H1 (cell line): ENCODE measurements around the gene RMRP. TPM values are rescaled to one million over a fixed set of nuclear protein-coding genes. Genes with fewer than 3 reads are reported as not detected.
A peak's percentile ranks its signal among the peaks of the same experiment; 100 is the strongest.

Experiments used
- BACH1 ChIP-seq: IDR thresholded peaks from 2 replicates; pipeline ENCODE4 v1.6.1; 2012; ENCODE audit warnings: low read length, improper control_type of control experiment
- CTCF ChIP-seq, 3 experiments: IDR thresholded peaks; 1 replicate in 2 of 3; 2 replicates in 1 of 3; pipeline versions ENCODE4 v1.5.1 to v1.6.1; 2011; ENCODE audit warnings: low read length in 3 of 3, mild to moderate bottlenecking in 3 of 3, inconsistent platforms in 2 of 3, low read depth in 1 of 3, moderate library complexity in 1 of 3; ENCODE audit not compliant: insufficient read depth in 1 of 3; ENCODE audit errors: control extremely low read depth in 1 of 3
- EGR1 ChIP-seq: IDR thresholded peaks from 2 replicates; pipeline ENCODE4 v1.6.1; 2011; ENCODE audit warnings: low read depth, low read length, borderline replicate concordance
- FOSL1 ChIP-seq: IDR thresholded peaks from 2 replicates; pipeline ENCODE4 v1.6.1; 2011; ENCODE audit warnings: mild to moderate bottlenecking, low read depth, low read length, moderate library complexity; ENCODE audit not compliant: insufficient read depth
- HDAC2 ChIP-seq, 2 experiments: fragments of 300-600 bp in 1 of 2; sonication (generic) in 1 of 2; IDR thresholded peaks; 2 replicates each; pipeline ENCODE4 v1.6.1; 2011 to 2012; ENCODE audit warnings: low read depth in 2 of 2, low read length in 2 of 2, mild to moderate bottlenecking in 2 of 2, moderate library complexity in 2 of 2, borderline replicate concordance in 1 of 2, inconsistent platforms in 1 of 2
- JUND ChIP-seq: IDR thresholded peaks from 2 replicates; pipeline ENCODE4 v1.6.1; 2011; ENCODE audit warnings: mild to moderate bottlenecking, improper control_type of control experiment, low read length
- NRF1 ChIP-seq: IDR thresholded peaks from 2 replicates; pipeline ENCODE4 v1.6.1; 2011; ENCODE audit warnings: mild to moderate bottlenecking, low read depth, low read length, improper control_type of control experiment
- PHF8 ChIP-seq: fragments of 200-600 bp; sonication (generic); conservative IDR thresholded peaks from 2 replicates; pipeline ENCODE4 v1.7.1; 2012; ENCODE audit warnings: low read depth, mild to moderate bottlenecking, inconsistent platforms, low read length, moderate library complexity
- POLR2AphosphoS5 ChIP-seq: IDR thresholded peaks from 2 replicates; pipeline ENCODE4 v1.6.1; 2011; ENCODE audit warnings: low read depth, low read length
- RAD21 ChIP-seq, 2 experiments: IDR thresholded peaks in 1 of 2; conservative IDR thresholded peaks in 1 of 2; 2 replicates each; pipeline ENCODE4 v1.6.1; 2011; ENCODE audit warnings: low read depth in 2 of 2, low read length in 2 of 2, improper control_type of control experiment in 1 of 2, inconsistent platforms in 1 of 2, mild to moderate bottlenecking in 1 of 2, moderate library complexity in 1 of 2
- RFX5 ChIP-seq: IDR thresholded peaks from 2 replicates; pipeline ENCODE4 v1.6.1; 2011; ENCODE audit warnings: low read depth, low read length, improper control_type of control experiment, borderline replicate concordance
- SIN3A ChIP-seq, 2 experiments: IDR thresholded peaks in 1 of 2; conservative IDR thresholded peaks in 1 of 2; 2 replicates each; pipeline ENCODE4 v1.6.1; 2011 to 2012; ENCODE audit warnings: low read length in 2 of 2, improper control_type of control experiment in 1 of 2, low read depth in 1 of 2, mild to moderate bottlenecking in 1 of 2
- TAF1 ChIP-seq: IDR thresholded peaks from 2 replicates; pipeline ENCODE4 v1.6.1; 2011; ENCODE audit warnings: mild to moderate bottlenecking, low read depth, low read length
- TCF12 ChIP-seq: IDR thresholded peaks from 2 replicates; pipeline ENCODE4 v1.6.1; 2011; ENCODE audit warnings: low read depth, mild to moderate bottlenecking, low read length
- YY1 ChIP-seq: IDR thresholded peaks from 2 replicates; pipeline ENCODE4 v1.6.1; 2011; ENCODE audit warnings: low read depth, mild to moderate bottlenecking, low read length
- polyA plus RNA-seq, 7 experiments: library from polyadenylated mRNA; depleted of rRNA in 3 of 7; stranded (reverse) in 5 of 7; unstranded in 2 of 7; fragments of >200 nt in 5 of 7; fragments of 200-250 nt in 2 of 7; gene quantifications; 1 replicate in 5 of 7; 2 replicates in 1 of 7; 4 replicates in 1 of 7; pipeline versions ENCODE4 v1.2.1 to v1.2.3, GENCODE V29; 2011 to 2013; ENCODE audit warnings: missing spikeins in 2 of 7, mixed read lengths in 2 of 7
- total RNA-seq: library from RNA; stranded (reverse); fragmentation: NEBNext Ultra II Directional; extraction: Animal tissue kit (Norgen Biotek cat#: 25700); gene quantifications from 2 replicates; pipeline ENCODE4 v1.2.1, GENCODE V29; 2021
- TF ChIP-seq, protein P1 (sequence below): IDR thresholded peaks from 2 replicates; pipeline ENCODE4 v1.6.1; 2011; ENCODE audit warnings: low read depth, mild to moderate bottlenecking, low read length; ENCODE audit not compliant: insufficient read depth

The RMRP gene
- total and polyA plus RNA-seq, 2 of the 8 experiments (the other 6 are each of a cell fraction or from before 2014, with no cell fraction given) = 169 to 14,987 TPM

GRCh38 chr9:35646533-35647265, 11.1 kb downstream of the RMRP start (continued):
- TF ChIP-seq BACH1 (0 out of 2 replicates have a peak, but pooled peaks have one; percentile 30), SIN3A (conservative IDR thresholded peaks at IDR 0.05 in 1 of 2, IDR thresholded peaks at IDR 0.05 in 1 of 2; ENCODE audit: low read depth in 1 of 2, low read length in 2 of 2) (peak in 1 of 2 experiments; percentile 69; a peak in 1 of 4 replicates), EGR1 (no peak), HDAC2 (IDR thresholded peaks at IDR 0.05; ENCODE audit: borderline replicate concordance in 1 of 2, low read depth in 2 of 2, low read length in 2 of 2) (peak in 1 of 2 experiments; percentile 64; a peak in 1 of 4 replicates), CTCF (IDR thresholded peaks at IDR 0.05; ENCODE audit: control extremely low read depth in 1 of 3, insufficient read depth in 1 of 3, low read depth in 1 of 3, low read length in 3 of 3) (peak; percentile 89 to 98 (median 93)), JUND (no peak), PHF8 (peak; percentile 76), RFX5 (no peak), YY1 (peak; percentile 39; the same call in 1 of the 2 replicates), POLR2AphosphoS5 (peak; percentile 39; the same call in 1 of the 2 replicates), NRF1 (peak; percentile 55), TAF1 (peak; percentile 68), FOSL1 (no peak), RAD21 (IDR thresholded peaks at IDR 0.05 in 1 of 2, conservative IDR thresholded peaks at IDR 0.05 in 1 of 2; ENCODE audit: low read depth in 2 of 2, low read length in 2 of 2) (peak; percentile 77 to 84), TCF12 (0 out of 2 replicates have a peak, but pooled peaks have one; percentile 41)
- TF ChIP-seq, protein P1, sequence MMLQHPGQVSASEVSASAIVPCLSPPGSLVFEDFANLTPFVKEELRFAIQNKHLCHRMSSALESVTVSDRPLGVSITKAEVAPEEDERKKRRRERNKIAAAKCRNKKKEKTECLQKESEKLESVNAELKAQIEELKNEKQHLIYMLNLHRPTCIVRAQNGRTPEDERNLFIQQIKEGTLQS = 0 out of 2 replicates have a peak, but pooled peaks have one; percentile 51
